ENCODE results near the gene PRTG. TPM values are rescaled to one million over a fixed set of nuclear protein-coding genes. Genes with fewer than 3 reads are reported as not detected.

PRTG gene
- total RNA-seq, 1 donor from 2014 or later, result 10.5 TPM

GRCh38 chr15:55652359-55652758, 90.6 kb downstream of the PRTG start:
- intact Hi-C loops (cut with DNase I), result no loop called here
- Histone ChIP-seq H3K27me3 (ENCODE audit: low read depth) (no peaks in the 10 kb centered on the region), H3K27ac (no peak overlapping the region), H3K4me1 (no peaks in the 10 kb centered on the region), H3K36me3 (no peaks in the 10 kb centered on the region), H3K9me3 (no peaks in the 10 kb centered on the region), H3K4me3 (no peak overlapping the region)
- no peak for DNase-seq
- TF ChIP-seq, protein P1, sequence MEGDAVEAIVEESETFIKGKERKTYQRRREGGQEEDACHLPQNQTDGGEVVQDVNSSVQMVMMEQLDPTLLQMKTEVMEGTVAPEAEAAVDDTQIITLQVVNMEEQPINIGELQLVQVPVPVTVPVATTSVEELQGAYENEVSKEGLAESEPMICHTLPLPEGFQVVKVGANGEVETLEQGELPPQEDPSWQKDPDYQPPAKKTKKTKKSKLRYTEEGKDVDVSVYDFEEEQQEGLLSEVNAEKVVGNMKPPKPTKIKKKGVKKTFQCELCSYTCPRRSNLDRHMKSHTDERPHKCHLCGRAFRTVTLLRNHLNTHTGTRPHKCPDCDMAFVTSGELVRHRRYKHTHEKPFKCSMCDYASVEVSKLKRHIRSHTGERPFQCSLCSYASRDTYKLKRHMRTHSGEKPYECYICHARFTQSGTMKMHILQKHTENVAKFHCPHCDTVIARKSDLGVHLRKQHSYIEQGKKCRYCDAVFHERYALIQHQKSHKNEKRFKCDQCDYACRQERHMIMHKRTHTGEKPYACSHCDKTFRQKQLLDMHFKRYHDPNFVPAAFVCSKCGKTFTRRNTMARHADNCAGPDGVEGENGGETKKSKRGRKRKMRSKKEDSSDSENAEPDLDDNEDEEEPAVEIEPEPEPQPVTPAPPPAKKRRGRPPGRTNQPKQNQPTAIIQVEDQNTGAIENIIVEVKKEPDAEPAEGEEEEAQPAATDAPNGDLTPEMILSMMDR (IDR thresholded peaks at IDR 0.05), result no peak
- ATAC-seq, result no peak

GRCh38 chr15:55649058-55649423, 93.9 kb downstream of the PRTG start:
- H3K27ac ChIP-seq, result no peak overlapping the region
- no peak for ATAC-seq
- no peak overlapping the region for H3K4me3 ChIP-seq
- no peaks in the 10 kb centered on the region for H3K9me3 ChIP-seq
- TF ChIP-seq, protein P1 (IDR thresholded peaks at IDR 0.05), result no peak
- intact Hi-C loops (cut with DNase I), result no loop called here
- no peaks in the 10 kb centered on the region for H3K27me3 ChIP-seq (ENCODE audit: low read depth)
- no peaks in the 10 kb centered on the region for H3K36me3 ChIP-seq
- no peak for DNase-seq
- H3K4me1 ChIP-seq, result no peaks in the 10 kb centered on the region

DNA sequence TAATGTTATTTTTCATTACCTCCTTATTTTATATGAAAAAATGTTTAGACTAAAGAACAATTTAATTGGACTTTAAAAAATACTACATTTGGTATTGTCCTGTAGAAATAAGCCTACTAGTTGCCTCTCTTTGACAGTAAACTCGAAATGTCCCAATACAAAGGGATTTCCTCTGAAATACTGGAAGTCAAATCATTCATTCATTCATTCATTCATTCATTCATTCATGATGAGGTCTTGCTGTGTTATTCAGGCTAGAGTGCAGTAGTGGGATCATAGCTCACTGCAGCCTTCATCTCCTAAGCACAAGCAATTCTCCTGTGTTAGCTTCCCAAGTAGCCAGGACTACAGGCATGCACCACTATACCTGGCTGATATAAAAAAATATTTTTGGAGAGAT, 104.2 kb downstream of the PRTG start:
- DNase-seq, result no peak
- H3K36me3 ChIP-seq, result peaks cover 27% of the 10 kb centered on the region
- intact Hi-C loops (cut with DNase I), result no loop called here
- ATAC-seq, result no peak
- H3K27me3 ChIP-seq (ENCODE audit: low read depth), result no peaks in the 10 kb centered on the region
- no peaks in the 10 kb centered on the region for H3K9me3 ChIP-seq
- H3K4me3 ChIP-seq, result no peak overlapping the region
- H3K27ac ChIP-seq, result no peak overlapping the region
- no peaks in the 10 kb centered on the region for H3K4me1 ChIP-seq
- TF ChIP-seq, protein P1 (IDR thresholded peaks at IDR 0.05), result no peak

GRCh38 chr15:55637086-55637485, 105.9 kb downstream of the PRTG start:
- DNase-seq, result no peak
- no peaks in the 10 kb centered on the region for H3K27me3 ChIP-seq (ENCODE audit: low read depth)
- TF ChIP-seq, protein P1 (IDR thresholded peaks at IDR 0.05), result no peak
- H3K9me3 ChIP-seq, result no peaks in the 10 kb centered on the region
- ATAC-seq, result no peak
- intact Hi-C loops (cut with DNase I), result no loop called here
- H3K36me3 ChIP-seq, result peaks cover 27% of the 10 kb centered on the region
- H3K4me3 ChIP-seq, result no peak overlapping the region
- no peak overlapping the region for H3K27ac ChIP-seq
- H3K4me1 ChIP-seq, result no peaks in the 10 kb centered on the region

GRCh38 chr15:55633731-55634130, 109.2 kb downstream of the PRTG start:
- Histone ChIP-seq H3K4me1 (no peaks in the 10 kb centered on the region), H3K36me3 (peaks cover 13% of the 10 kb centered on the region), H3K4me3 (no peak overlapping the region), H3K27ac (no peak overlapping the region), H3K27me3 (ENCODE audit: low read depth) (no peaks in the 10 kb centered on the region), H3K9me3 (no peaks in the 10 kb centered on the region)
- TF ChIP-seq, protein P1 (IDR thresholded peaks at IDR 0.05), result no peak
- DNase-seq, result no peak
- intact Hi-C loops (cut with DNase I), result no loop called here
- no peak for ATAC-seq

DNA sequence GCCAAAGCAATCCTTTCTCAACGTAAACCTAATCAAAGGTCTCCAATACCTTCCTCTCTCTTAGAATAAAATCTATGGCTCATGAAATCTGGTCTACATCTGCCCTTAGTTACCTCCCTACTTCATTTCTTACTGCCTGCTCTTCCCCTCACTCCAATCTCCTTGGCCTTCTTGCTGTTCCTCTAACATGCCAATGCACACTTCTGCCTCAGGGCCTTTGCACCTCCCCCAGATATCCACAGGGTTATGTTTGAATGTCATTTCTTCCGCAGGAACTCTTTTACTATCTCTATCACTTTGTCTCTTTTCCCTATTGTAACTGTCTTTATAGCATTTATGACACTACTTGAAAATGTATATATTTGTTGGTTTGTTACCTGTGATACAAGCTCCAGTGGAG, 110.5 kb downstream of the PRTG start:
- Histone ChIP-seq H3K9me3 (no peaks in the 10 kb centered on the region), H3K27me3 (ENCODE audit: low read depth) (no peaks in the 10 kb centered on the region), H3K27ac (no peak overlapping the region), H3K4me3 (no peak overlapping the region), H3K4me1 (no peaks in the 10 kb centered on the region), H3K36me3 (peaks cover 7% of the 10 kb centered on the region)
- TF ChIP-seq, protein P1 (IDR thresholded peaks at IDR 0.05), result no peak
- intact Hi-C loops (cut with DNase I), result no loop called here
- DNase-seq (no peak), ATAC-seq (no peak)

Measured in lower lobe of right lung (tissue), 2 donors.